Natural killer cell treated with Interleukin-12 subunit alpha and Interleukin-12 subunit beta and Interleukin-15 and Interleukin-18, amount 100 ng/mL, for 72 hours (primary cell): ENCODE measurements around the gene CD164L2. TPM values are rescaled to one million over a fixed set of nuclear protein-coding genes. Genes with fewer than 3 reads are reported as not detected.

Source experiments
- ATAC-seq, 2 donors: fragments of 150-1000 bp; cut with Tn5 transposase in 1 of 2; sonication (Bioruptor Pico), chemical (Tn5 transposase) in 1 of 2; 2 replicates each; pipeline ENCODE4 v1.10.0; 2021
- DNase-seq: peaks from one replicate; pipeline ENCODE4 v3.0.0; 2022; ENCODE audit warnings: low spot score
- H3K27ac Mint-ChIP-seq, 2 donors: 1 replicate in 1 of 2; 2 replicates in 1 of 2; pipeline ENCODE4 v1.8.0; 2022; ENCODE audit warnings: mixed read lengths in 2 of 2, mild to moderate bottlenecking in 1 of 2, moderate library complexity in 1 of 2
- H3K27me3 Mint-ChIP-seq, 2 donors: 1 replicate in 1 of 2; 2 replicates in 1 of 2; pipeline ENCODE4 v1.8.0; 2022; ENCODE audit warnings: mixed read lengths in 2 of 2
- H3K36me3 Mint-ChIP-seq: one replicate; pipeline ENCODE4 v1.8.0; 2022; ENCODE audit warnings: mixed read lengths
- H3K4me1 Mint-ChIP-seq, 2 donors: 1 replicate in 1 of 2; 2 replicates in 1 of 2; pipeline ENCODE4 v1.8.0; 2022; ENCODE audit warnings: low read depth in 2 of 2, mixed read lengths in 2 of 2, mild to moderate bottlenecking in 1 of 2
- H3K4me3 Mint-ChIP-seq: one replicate; pipeline ENCODE4 v1.8.0; 2022; ENCODE audit warnings: mixed read lengths
- H3K9me3 Mint-ChIP-seq: 2 replicates; pipeline ENCODE4 v1.8.0; 2022; ENCODE audit warnings: mixed read lengths
- total RNA-seq, 2 donors: library from RNA; stranded (reverse); gene quantifications; one replicate each; pipeline ENCODE4 v1.2.3, GENCODE V29; 2022

Gene CD164L2
- total RNA-seq, 2 donors from 2014 or later = not detected

- no peaks in the 10 kb centered on the region for H3K27me3 Mint-ChIP-seq
- H3K27ac Mint-ChIP-seq = no peak overlapping the region
These were observed 34.0 kb downstream of the CD164L2 start for GRCh38 chr1:27348861-27349783.

GRCh38 chr1:27346991-27347624 is 36.0 kb downstream of the CD164L2 start:
- no peak overlapping the region for H3K4me3 Mint-ChIP-seq
- DNase-seq = no peak
- H3K27me3 Mint-ChIP-seq = no peaks in the 10 kb centered on the region
- peaks cover 25 to 29% of the 10 kb centered on the region in 2 donors for H3K4me1 Mint-ChIP-seq
- no peak for ATAC-seq
- no peak overlapping the region for H3K27ac Mint-ChIP-seq
- H3K36me3 Mint-ChIP-seq = no peaks in the 10 kb centered on the region
- H3K9me3 Mint-ChIP-seq = no peaks in the 10 kb centered on the region

More at GRCh38 chr1:27348861-27349783, 34.0 kb downstream of the CD164L2 start:
- no peaks in the 10 kb centered on the region for H3K9me3 Mint-ChIP-seq
- DNase-seq (no peak), ATAC-seq (peak; percentile 77 to 78)
- no peaks in the 10 kb centered on the region for H3K36me3 Mint-ChIP-seq
- H3K4me3 Mint-ChIP-seq = no peak overlapping the region
- H3K4me1 Mint-ChIP-seq = peaks cover 8 to 11% of the 10 kb centered on the region in 2 donors

- Mint-ChIP-seq H3K4me1 (peaks cover 30 to 35% of the 10 kb centered on the region in 2 donors), H3K9me3 (no peaks in the 10 kb centered on the region), H3K36me3 (no peaks in the 10 kb centered on the region), H3K4me3 (no peak overlapping the region), H3K27ac (peak overlapping the region; percentile 8 to 33), H3K27me3 (no peaks in the 10 kb centered on the region)
- DNase-seq (no peak), ATAC-seq (no peak)
These were observed 36.8 kb downstream of the CD164L2 start for GRCh38 chr1:27346357-27346756.

GRCh38 chr1:27345272-27345671 is 37.9 kb downstream of the CD164L2 start:
- Mint-ChIP-seq H3K27ac (peak overlapping the region; percentile 8 to 33), H3K36me3 (no peaks in the 10 kb centered on the region), H3K4me3 (no peak overlapping the region), H3K27me3 (no peaks in the 10 kb centered on the region), H3K4me1 (peaks cover 35 to 40% of the 10 kb centered on the region in 2 donors), H3K9me3 (no peaks in the 10 kb centered on the region)
- no peak for DNase-seq
- ATAC-seq = no peak

GRCh38 chr1:27343639-27344025 is 39.5 kb downstream of the CD164L2 start:
- Mint-ChIP-seq H3K4me3 (peak overlapping the region; percentile 96), H3K27me3 (no peaks in the 10 kb centered on the region), H3K9me3 (no peaks in the 10 kb centered on the region), H3K27ac (peak overlapping the region; percentile 86 to 87), H3K36me3 (no peaks in the 10 kb centered on the region), H3K4me1 (peaks cover 46 to 52% of the 10 kb centered on the region in 2 donors)
- DNase-seq (no peak), ATAC-seq (no peak)

- H3K27ac Mint-ChIP-seq = peak overlapping the region; percentile 86 to 87
- H3K36me3 Mint-ChIP-seq = no peaks in the 10 kb centered on the region
- no peaks in the 10 kb centered on the region for H3K9me3 Mint-ChIP-seq
- peak overlapping the region; percentile 96 for H3K4me3 Mint-ChIP-seq
- DNase-seq (peak; percentile 89), ATAC-seq (peak; percentile 85 to 86)
- H3K27me3 Mint-ChIP-seq = no peaks in the 10 kb centered on the region
- peaks cover 46 to 52% of the 10 kb centered on the region in 2 donors for H3K4me1 Mint-ChIP-seq
These were observed 40.1 kb downstream of the CD164L2 start for GRCh38 chr1:27342778-27343638.

- peaks cover 46 to 50% of the 10 kb centered on the region in 2 donors for H3K4me1 Mint-ChIP-seq
- peak; percentile 59 for DNase-seq
- H3K4me3 Mint-ChIP-seq = peak overlapping the region; percentile 96
- no peaks in the 10 kb centered on the region for H3K36me3 Mint-ChIP-seq
- H3K27ac Mint-ChIP-seq = peak overlapping the region; percentile 86 to 87
- H3K27me3 Mint-ChIP-seq = no peaks in the 10 kb centered on the region
- no peaks in the 10 kb centered on the region for H3K9me3 Mint-ChIP-seq
- ATAC-seq = peak; percentile 48 to 71
These were observed 40.7 kb downstream of the CD164L2 start for GRCh38 chr1:27342391-27342777.

GRCh38 chr1:27341525-27342252 is 41.4 kb downstream of the CD164L2 start, which contains the start of gene SYTL1:
Gene SYTL1, plus strand, starts transcription at chr1:27342022. Its CDS starts 3,313 bp downstream, at chr1:27345335.
- peak within 1 kb of the TSS; percentile 96 for H3K4me3 Mint-ChIP-seq
- peaks cover 46 to 47% of the 10 kb centered on the region in 2 donors for H3K4me1 Mint-ChIP-seq
- peak; percentile 86 for DNase-seq
- peak within 1 kb of the TSS; percentile 86 to 87 for H3K27ac Mint-ChIP-seq
- H3K36me3 Mint-ChIP-seq = no peaks in the 10 kb centered on the region
- no peaks in the 10 kb centered on the region for H3K27me3 Mint-ChIP-seq
- peak; percentile 77 to 79 for ATAC-seq
- no peaks in the 10 kb centered on the region for H3K9me3 Mint-ChIP-seq

GRCh38 chr1:27339213-27339612 is 43.9 kb downstream of the CD164L2 start:
- H3K27ac Mint-ChIP-seq = peak overlapping the region; percentile 76 to 82

GRCh38 chr1:27338751-27339150 is 44.4 kb downstream of the CD164L2 start:
- Mint-ChIP-seq H3K36me3 (no peaks in the 10 kb centered on the region), H3K4me3 (peak overlapping the region; percentile 23), H3K27me3 (no peaks in the 10 kb centered on the region), H3K9me3 (no peaks in the 10 kb centered on the region), H3K4me1 (peaks cover 35 to 38% of the 10 kb centered on the region in 2 donors), H3K27ac (peak overlapping the region; percentile 76 to 82)
- ATAC-seq = no peak
- DNase-seq = no peak

More at GRCh38 chr1:27339213-27339612, 43.9 kb downstream of the CD164L2 start:
- H3K4me3 Mint-ChIP-seq = peak overlapping the region; percentile 23
- no peaks in the 10 kb centered on the region for H3K27me3 Mint-ChIP-seq
- H3K36me3 Mint-ChIP-seq = no peaks in the 10 kb centered on the region
- ATAC-seq (no peak), DNase-seq (no peak)
- H3K9me3 Mint-ChIP-seq = no peaks in the 10 kb centered on the region
- peaks cover 38 to 41% of the 10 kb centered on the region in 2 donors for H3K4me1 Mint-ChIP-seq

GRCh38 chr1:27336756-27337155 is 46.4 kb downstream of the CD164L2 start:
- ATAC-seq (no peak), DNase-seq (peak; percentile 18)
- H3K9me3 Mint-ChIP-seq = no peaks in the 10 kb centered on the region
- H3K36me3 Mint-ChIP-seq = no peaks in the 10 kb centered on the region
- H3K4me3 Mint-ChIP-seq = no peak overlapping the region
- H3K27ac Mint-ChIP-seq = no peak overlapping the region
- H3K27me3 Mint-ChIP-seq = no peaks in the 10 kb centered on the region
- peaks cover 31 to 35% of the 10 kb centered on the region in 2 donors for H3K4me1 Mint-ChIP-seq

GRCh38 chr1:27335506-27336422 is 47.4 kb downstream of the CD164L2 start:
- Mint-ChIP-seq H3K4me3 (no peak overlapping the region), H3K27ac (no peak overlapping the region), H3K36me3 (no peaks in the 10 kb centered on the region), H3K4me1 (peaks cover 22 to 31% of the 10 kb centered on the region in 2 donors), H3K9me3 (no peaks in the 10 kb centered on the region), H3K27me3 (no peaks in the 10 kb centered on the region)
- no peak for ATAC-seq
- peak; percentile 58 for DNase-seq
